Endodermal cell (in vitro differentiated cells): ENCODE measurements around the gene FBLN2. TPM values are rescaled to one million over a fixed set of nuclear protein-coding genes. Genes with fewer than 3 reads are reported as not detected.
"Not testable (repeated sequence)": the region's sequence is repeated elsewhere in the genome, so short reads cannot be mapped to it uniquely, and the experiment has no call there.

Experiments used
- DNase-seq: peaks from one replicate; pipeline ENCODE4 v3.0.0-alpha.2; 2017
- H3K27ac ChIP-seq: 2 replicates; pipeline ENCODE4 v1.5.1; 2013; ENCODE audit warnings: mild to moderate bottlenecking, low read depth, low read length, moderate library complexity
- H3K27me3 ChIP-seq: 2 replicates; pipeline ENCODE4 v1.6.1; 2013; ENCODE audit warnings: mild to moderate bottlenecking, low read length, moderate library complexity; ENCODE audit not compliant: insufficient read depth, control insufficient read depth, poor library complexity, severe bottlenecking
- H3K36me3 ChIP-seq: 2 replicates; pipeline ENCODE4 v1.7.0; 2013; ENCODE audit warnings: mild to moderate bottlenecking, low read length, moderate library complexity; ENCODE audit not compliant: control insufficient read depth, insufficient read depth
- H3K4me1 ChIP-seq: one replicate; pipeline ENCODE4 v1.7.0; 2013; ENCODE audit warnings: low read length; ENCODE audit not compliant: control insufficient read depth, insufficient read depth
- H3K4me3 ChIP-seq: 2 replicates; pipeline ENCODE4 v1.5.1; 2013; ENCODE audit warnings: mild to moderate bottlenecking, low read length, moderate library complexity
- H3K9ac ChIP-seq: 2 replicates; pipeline ENCODE4 v1.6.1; 2013; ENCODE audit warnings: mild to moderate bottlenecking, low read length, moderate library complexity; ENCODE audit not compliant: poor library complexity, severe bottlenecking; ENCODE audit errors: extremely low read depth
- H3K9me3 ChIP-seq: 2 replicates; pipeline ENCODE4 v1.6.1; 2013; ENCODE audit warnings: mild to moderate bottlenecking, low read length, moderate library complexity; ENCODE audit not compliant: control insufficient read depth
- H3K27ac Mint-ChIP-seq: 2 replicates; pipeline ENCODE4 v1.8.0; 2020; ENCODE audit warnings: mixed read lengths
- H3K27me3 Mint-ChIP-seq: 2 replicates; pipeline ENCODE4 v1.8.0; 2021; ENCODE audit warnings: mild to moderate bottlenecking, mixed read lengths; ENCODE audit not compliant: insufficient read depth
- H3K36me3 Mint-ChIP-seq: 2 replicates; pipeline ENCODE4 v1.8.0; 2020; ENCODE audit warnings: low read depth, mixed read lengths
- H3K4me1 Mint-ChIP-seq: 2 replicates; pipeline ENCODE4 v1.8.0; 2020; ENCODE audit warnings: mixed read lengths
- H3K4me3 Mint-ChIP-seq: 2 replicates; pipeline ENCODE4 v1.8.0; 2020; ENCODE audit warnings: mild to moderate bottlenecking, moderate library complexity, mixed read lengths
- H3K9me3 Mint-ChIP-seq: 2 replicates; pipeline ENCODE4 v1.8.0; 2020; ENCODE audit warnings: mild to moderate bottlenecking, mixed read lengths
- WGBS, 2 experiments: methylation state at CpG; one replicate each; pipeline versions ENCODE4 v1.1.5 to v1.1.7; 2013; ENCODE audit warnings: missing lambda C conversion rate in 2 of 2, mixed read lengths in 1 of 2; ENCODE audit not compliant: insufficient coverage in 1 of 2, insufficient read length in 1 of 2; 5-methylcytosine and 5-hydroxymethylcytosine counted together
- total RNA-seq, 2 donors: library from RNA; stranded (reverse); fragmentation: NEBNext Ultra II Directional in 1 of 2; extraction: Animal tissue kit (Norgen Biotek cat#: 25700) in 1 of 2; gene quantifications; 2 replicates in 1 of 2; 3 replicates in 1 of 2; pipeline ENCODE4 v1.2.1, GENCODE V29; 2021
- TF ChIP-seq, protein P1 (sequence below): fragments of 200-600 bp; sonication (generic); conservative IDR thresholded peaks from 2 replicates; pipeline ENCODE4 v1.5.0; 2021; ENCODE audit warnings: antibody characterized with exemption, mild to moderate bottlenecking

FBLN2 gene
- total RNA-seq, 2 donors from 2014 or later: 86.1 to 136 TPM

- Histone ChIP-seq H3K4me1 (no peaks in the 10 kb centered on the region), H3K27ac (no peak overlapping the region), H3K9me3 (no peaks in the 10 kb centered on the region), H3K27me3 (no peaks in the 10 kb centered on the region), H3K9ac (no peak overlapping the region), H3K4me3 (no peak overlapping the region), H3K36me3 (no peaks in the 10 kb centered on the region)
- no peaks in the 10 kb centered on the region for H3K27me3 Mint-ChIP-seq
- WGBS, 2 experiments: 87 to 94% methylated on average over 12 to 19 of the region's 19 CpGs
- H3K4me3 Mint-ChIP-seq: no peak overlapping the region
- TF ChIP-seq, protein P1, sequence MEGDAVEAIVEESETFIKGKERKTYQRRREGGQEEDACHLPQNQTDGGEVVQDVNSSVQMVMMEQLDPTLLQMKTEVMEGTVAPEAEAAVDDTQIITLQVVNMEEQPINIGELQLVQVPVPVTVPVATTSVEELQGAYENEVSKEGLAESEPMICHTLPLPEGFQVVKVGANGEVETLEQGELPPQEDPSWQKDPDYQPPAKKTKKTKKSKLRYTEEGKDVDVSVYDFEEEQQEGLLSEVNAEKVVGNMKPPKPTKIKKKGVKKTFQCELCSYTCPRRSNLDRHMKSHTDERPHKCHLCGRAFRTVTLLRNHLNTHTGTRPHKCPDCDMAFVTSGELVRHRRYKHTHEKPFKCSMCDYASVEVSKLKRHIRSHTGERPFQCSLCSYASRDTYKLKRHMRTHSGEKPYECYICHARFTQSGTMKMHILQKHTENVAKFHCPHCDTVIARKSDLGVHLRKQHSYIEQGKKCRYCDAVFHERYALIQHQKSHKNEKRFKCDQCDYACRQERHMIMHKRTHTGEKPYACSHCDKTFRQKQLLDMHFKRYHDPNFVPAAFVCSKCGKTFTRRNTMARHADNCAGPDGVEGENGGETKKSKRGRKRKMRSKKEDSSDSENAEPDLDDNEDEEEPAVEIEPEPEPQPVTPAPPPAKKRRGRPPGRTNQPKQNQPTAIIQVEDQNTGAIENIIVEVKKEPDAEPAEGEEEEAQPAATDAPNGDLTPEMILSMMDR: peak; percentile 30
- H3K9me3 Mint-ChIP-seq: peaks cover 16% of the 10 kb centered on the region
- H3K4me1 Mint-ChIP-seq: no peaks in the 10 kb centered on the region
- peak; percentile 73 for DNase-seq
- H3K36me3 Mint-ChIP-seq: no peaks in the 10 kb centered on the region
- no peak overlapping the region for H3K27ac Mint-ChIP-seq
These were observed 29.7 kb upstream of the FBLN2 start for GRCh38 chr3:13519006-13519791.

- TF ChIP-seq, protein P1: no peak
- no peak overlapping the region for H3K27ac Mint-ChIP-seq
- Histone ChIP-seq H3K4me3 (no peak overlapping the region), H3K4me1 (no peaks in the 10 kb centered on the region), H3K9ac (no peak overlapping the region), H3K27ac (no peak overlapping the region), H3K36me3 (no peaks in the 10 kb centered on the region), H3K9me3 (no peaks in the 10 kb centered on the region), H3K27me3 (no peaks in the 10 kb centered on the region)
- WGBS, 2 experiments: 93 to 100% methylated on average over 1 to 9 of the region's 9 CpGs
- no peaks in the 10 kb centered on the region for H3K4me1 Mint-ChIP-seq
- H3K9me3 Mint-ChIP-seq: peaks cover 16% of the 10 kb centered on the region
- no peaks in the 10 kb centered on the region for H3K36me3 Mint-ChIP-seq
- no peak overlapping the region for H3K4me3 Mint-ChIP-seq
- no peak for DNase-seq
- H3K27me3 Mint-ChIP-seq: no peaks in the 10 kb centered on the region
These were observed 28.5 kb upstream of the FBLN2 start for GRCh38 chr3:13520326-13520880.

- Histone ChIP-seq H3K27ac (no peak overlapping the region), H3K9ac (no peak overlapping the region), H3K36me3 (no peaks in the 10 kb centered on the region), H3K9me3 (no peaks in the 10 kb centered on the region), H3K4me1 (peaks cover 5% of the 10 kb centered on the region), H3K4me3 (no peak overlapping the region), H3K27me3 (no peaks in the 10 kb centered on the region)
- DNase-seq: no peak
- WGBS, 2 experiments: 62 to 68% methylated on average over 4 to 6 of the region's 6 CpGs
- TF ChIP-seq, protein P1: no peak
- peaks cover 16% of the 10 kb centered on the region for H3K9me3 Mint-ChIP-seq
- no peak overlapping the region for H3K27ac Mint-ChIP-seq
- H3K4me1 Mint-ChIP-seq: peaks cover 5% of the 10 kb centered on the region
- H3K4me3 Mint-ChIP-seq: no peak overlapping the region
- no peaks in the 10 kb centered on the region for H3K27me3 Mint-ChIP-seq
- no peaks in the 10 kb centered on the region for H3K36me3 Mint-ChIP-seq
These were observed 27.6 kb upstream of the FBLN2 start for GRCh38 chr3:13521309-13521708.

GRCh38 chr3:13521749-13522148 lies 27.2 kb upstream of the FBLN2 start:
- not testable (repeated sequence) for H3K36me3 Mint-ChIP-seq, H3K9ac ChIP-seq, H3K4me3 Mint-ChIP-seq, H3K4me1 Mint-ChIP-seq, H3K4me1 ChIP-seq, H3K27me3 ChIP-seq, H3K36me3 ChIP-seq, H3K4me3 ChIP-seq, H3K9me3 ChIP-seq, H3K27ac Mint-ChIP-seq, DNase-seq, H3K27me3 Mint-ChIP-seq, H3K27ac ChIP-seq
- WGBS, 2 experiments: 89 to 100% methylated on average over 1 to 2 of the region's 2 CpGs
- peaks cover 16% of the 10 kb centered on the region for H3K9me3 Mint-ChIP-seq
